ENCODE measurements around the gene PTPRE. TPM values are rescaled to one million over a fixed set of nuclear protein-coding genes. Genes with fewer than 3 reads are reported as not detected.

Gene PTPRE
- polyA plus RNA-seq, 1 donor (not counting 4 experiments of a cell fraction or from before 2014, with no cell fraction given) = 15.1 TPM

- no peaks in the 10 kb centered on the region for H4K20me1 ChIP-seq (ENCODE audit: control insufficient read depth, extremely low read depth, insufficient read depth, low read length)
- FAIRE-seq (no peak), DNase-seq (ENCODE audit: low read depth, low spot score) (no peak)
- dilution Hi-C loops (cut with MboI; ENCODE audit: extremely low pct_ligation_motif_present, low sequenced_read_pairs) = no loop called here
- H3K36me3 ChIP-seq (ENCODE audit: control insufficient read depth in 2 of 2, extremely low read depth in 1 of 2, insufficient read depth in 2 of 2, low read length in 2 of 2) = peaks cover 1 to 48% of the 10 kb centered on the region in 2 experiments
- no peaks in the 10 kb centered on the region for H3K9me3 ChIP-seq (ENCODE audit: control insufficient read depth, low read depth, low read length)
- H3K9ac ChIP-seq (ENCODE audit: control insufficient read depth, extremely low read depth, insufficient read depth, low read length) = no peak overlapping the region
- H3K27me3 ChIP-seq (ENCODE audit: control insufficient read depth, extremely low read depth, insufficient read depth, low read length) = no peaks in the 10 kb centered on the region
- H3K79me2 ChIP-seq (ENCODE audit: control insufficient read depth, insufficient read depth, low read length) = no peaks in the 10 kb centered on the region
- no peak overlapping the region for H3K27ac ChIP-seq (ENCODE audit: control insufficient read depth, insufficient read depth, low read length)
- H2AFZ ChIP-seq (ENCODE audit: control insufficient read depth, low read length) = no peak overlapping the region
- no peak overlapping the region for H3K4me3 ChIP-seq (ENCODE audit: control insufficient read depth in 2 of 3, extremely low read depth in 1 of 3, insufficient read depth in 2 of 3, low read depth in 1 of 3, low read length in 3 of 3)
- H3K4me1 ChIP-seq (ENCODE audit: control insufficient read depth, extremely low read depth, insufficient read depth, low read length) = no peaks in the 10 kb centered on the region
- H3K9me1 ChIP-seq (ENCODE audit: control insufficient read depth, extremely low read depth, insufficient read depth, low read length) = no peaks in the 10 kb centered on the region
- no peak overlapping the region for H3K4me2 ChIP-seq (ENCODE audit: control insufficient read depth, extremely low read depth, insufficient read depth, low read depth, low read length)
- TF ChIP-seq EZH2 (IDR thresholded peaks at IDR 0.05; ENCODE audit: low read length) = no peak
- TF ChIP-seq CTCF (optimal IDR thresholded peaks at IDR 0.05 in 1 of 3, IDR thresholded peaks at IDR 0.05 in 1 of 3, conservative IDR thresholded peaks at IDR 0.05 in 1 of 3; ENCODE audit: extremely low read depth in 1 of 3, insufficient read depth in 2 of 3, low read length in 3 of 3) = no peak
Observed at GRCh38 chr10:128105383-128105782, 198.5 kb downstream of the PTPRE start.

GRCh38 chr10:128109707-128110106, 202.8 kb downstream of the PTPRE start:
- no peak for FAIRE-seq
- dilution Hi-C loops (cut with MboI; ENCODE audit: extremely low pct_ligation_motif_present, low sequenced_read_pairs) = no loop called here
- Histone ChIP-seq H2AFZ (ENCODE audit: control insufficient read depth, low read length) (no peak overlapping the region), H3K9ac (ENCODE audit: control insufficient read depth, extremely low read depth, insufficient read depth, low read length) (no peak overlapping the region), H3K4me3 (ENCODE audit: control insufficient read depth in 2 of 3, extremely low read depth in 1 of 3, insufficient read depth in 2 of 3, low read depth in 1 of 3, low read length in 3 of 3) (no peak overlapping the region), H3K36me3 (ENCODE audit: control insufficient read depth in 2 of 2, extremely low read depth in 1 of 2, insufficient read depth in 2 of 2, low read length in 2 of 2) (peaks cover 2 to 52% of the 10 kb centered on the region in 2 experiments), H4K20me1 (ENCODE audit: control insufficient read depth, extremely low read depth, insufficient read depth, low read length) (peaks cover 2% of the 10 kb centered on the region), H3K9me3 (ENCODE audit: control insufficient read depth, low read depth, low read length) (no peaks in the 10 kb centered on the region), H3K79me2 (ENCODE audit: control insufficient read depth, insufficient read depth, low read length) (no peaks in the 10 kb centered on the region), H3K4me1 (ENCODE audit: control insufficient read depth, extremely low read depth, insufficient read depth, low read length) (no peaks in the 10 kb centered on the region), H3K9me1 (ENCODE audit: control insufficient read depth, extremely low read depth, insufficient read depth, low read length) (no peaks in the 10 kb centered on the region), H3K4me2 (ENCODE audit: control insufficient read depth, extremely low read depth, insufficient read depth, low read depth, low read length) (no peak overlapping the region), H3K27ac (ENCODE audit: control insufficient read depth, insufficient read depth, low read length) (no peak overlapping the region), H3K27me3 (ENCODE audit: control insufficient read depth, extremely low read depth, insufficient read depth, low read length) (no peaks in the 10 kb centered on the region)
- no peak for DNase-seq (ENCODE audit: low read depth, low spot score)
- TF ChIP-seq CTCF (optimal IDR thresholded peaks at IDR 0.05 in 1 of 3, IDR thresholded peaks at IDR 0.05 in 1 of 3, conservative IDR thresholded peaks at IDR 0.05 in 1 of 3; ENCODE audit: extremely low read depth in 1 of 3, insufficient read depth in 2 of 3, low read length in 3 of 3) (no peak), EZH2 (IDR thresholded peaks at IDR 0.05; ENCODE audit: low read length) (no peak)

Data from keratinocyte (primary cell).